Measurements from ENCODE around the gene FAM240B. TPM values are rescaled to one million over a fixed set of nuclear protein-coding genes. Genes with fewer than 3 reads are reported as not detected.

Gene FAM240B
- total RNA-seq, 1 donor = not detected

DNA sequence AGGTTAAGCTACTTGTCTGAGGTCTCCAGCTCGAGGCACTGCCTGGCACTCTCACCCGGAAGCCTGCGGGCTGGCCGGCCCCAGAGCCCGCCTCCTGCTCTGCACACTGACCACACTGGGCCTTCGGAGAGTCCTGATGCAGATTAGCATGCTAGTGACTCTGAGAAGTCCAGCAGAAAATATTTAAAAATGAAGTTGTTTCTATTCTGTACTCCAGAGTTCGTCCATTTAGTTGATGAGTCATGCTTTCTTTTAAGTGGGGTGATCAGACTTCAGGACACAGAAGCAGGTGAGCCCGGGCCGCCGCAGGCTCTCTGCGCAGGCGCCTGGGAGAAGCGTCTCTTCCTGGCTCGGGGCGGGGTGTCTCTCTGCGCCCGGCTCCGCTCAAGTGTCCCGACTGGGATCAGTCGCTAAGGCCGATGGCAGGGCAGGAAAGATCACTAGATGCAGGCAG is 32.5 kb downstream of the FAM240B start:
- Histone ChIP-seq H3K27me3 (ENCODE audit: insufficient read depth, low read length) (no peaks in the 10 kb centered on the region), H3K4me3 (ENCODE audit: low read length) (no peak overlapping the region), H3K4me1 (ENCODE audit: insufficient read depth, low read length) (no peaks in the 10 kb centered on the region), H3K9me3 (ENCODE audit: low read depth, low read length) (no peaks in the 10 kb centered on the region)

- Histone ChIP-seq H3K4me3 (ENCODE audit: low read length) (no peak overlapping the region), H3K4me1 (ENCODE audit: insufficient read depth, low read length) (no peaks in the 10 kb centered on the region), H3K27me3 (ENCODE audit: insufficient read depth, low read length) (no peaks in the 10 kb centered on the region), H3K9me3 (ENCODE audit: low read depth, low read length) (no peaks in the 10 kb centered on the region)
Observed at GRCh38 chr9:38686933-38687332, 33.0 kb downstream of the FAM240B start.

DNA sequence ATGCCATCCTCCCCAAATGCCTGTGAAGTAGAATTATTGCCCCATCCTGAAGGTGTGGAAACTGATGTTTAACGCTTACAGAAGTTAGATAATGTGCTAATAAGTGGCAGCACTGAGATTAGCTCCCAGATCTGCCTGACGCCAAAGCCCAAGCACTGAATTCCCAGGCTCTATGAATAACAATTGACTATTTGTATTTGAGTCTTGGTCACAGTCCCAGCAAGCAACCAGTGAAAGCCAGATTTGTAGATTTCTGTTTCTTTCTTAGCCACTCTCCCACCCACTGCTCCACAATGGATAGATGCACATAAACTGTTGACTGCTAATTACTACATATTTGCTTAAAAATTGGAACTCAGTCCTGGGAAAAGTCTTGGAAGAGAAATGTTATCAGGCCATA is 34.4 kb downstream of the FAM240B start:
- Histone ChIP-seq H3K4me1 (ENCODE audit: insufficient read depth, low read length) (no peaks in the 10 kb centered on the region), H3K9me3 (ENCODE audit: low read depth, low read length) (no peaks in the 10 kb centered on the region), H3K4me3 (ENCODE audit: low read length) (no peak overlapping the region), H3K27me3 (ENCODE audit: insufficient read depth, low read length) (no peaks in the 10 kb centered on the region)

DNA sequence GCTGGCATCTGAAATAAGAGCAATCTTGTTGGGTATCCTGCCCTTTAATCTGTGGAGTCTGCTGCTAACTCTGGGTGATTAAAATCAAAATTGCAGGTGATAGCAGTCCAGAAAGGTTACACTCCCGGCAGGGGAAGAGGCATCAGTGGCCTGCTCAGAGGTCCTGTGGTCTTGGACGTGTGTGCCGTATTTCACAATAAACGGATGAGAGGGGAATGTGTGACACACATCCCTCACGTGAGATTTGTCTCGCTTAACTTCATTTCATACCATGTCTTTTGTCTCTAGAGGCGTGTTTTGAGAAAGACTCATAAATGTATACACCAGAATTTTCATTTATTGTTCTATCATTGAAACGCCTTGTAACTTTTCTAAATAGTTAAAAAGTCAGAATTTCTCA is 36.6 kb downstream of the FAM240B start:
- no peaks in the 10 kb centered on the region for H3K27me3 ChIP-seq (ENCODE audit: insufficient read depth, low read length)
- no peaks in the 10 kb centered on the region for H3K4me1 ChIP-seq (ENCODE audit: insufficient read depth, low read length)
- no peak overlapping the region for H3K4me3 ChIP-seq (ENCODE audit: low read length)
- no peaks in the 10 kb centered on the region for H3K9me3 ChIP-seq (ENCODE audit: low read depth, low read length)

- no peaks in the 10 kb centered on the region for H3K4me1 ChIP-seq (ENCODE audit: insufficient read depth, low read length)
- H3K9me3 ChIP-seq (ENCODE audit: low read depth, low read length) = no peaks in the 10 kb centered on the region
- H3K27me3 ChIP-seq (ENCODE audit: insufficient read depth, low read length) = no peaks in the 10 kb centered on the region
- no peak overlapping the region for H3K4me3 ChIP-seq (ENCODE audit: low read length)
Observed at GRCh38 chr9:38682713-38683112, 37.2 kb downstream of the FAM240B start.

- Histone ChIP-seq H3K9me3 (ENCODE audit: low read depth, low read length) (no peaks in the 10 kb centered on the region), H3K4me1 (ENCODE audit: insufficient read depth, low read length) (no peaks in the 10 kb centered on the region), H3K27me3 (ENCODE audit: insufficient read depth, low read length) (no peaks in the 10 kb centered on the region), H3K4me3 (ENCODE audit: low read length) (no peak overlapping the region)
Observed at GRCh38 chr9:38681747-38682227, 38.1 kb downstream of the FAM240B start.

- no peaks in the 10 kb centered on the region for H3K27me3 ChIP-seq (ENCODE audit: insufficient read depth, low read length)
Observed at GRCh38 chr9:38680837-38681445, 39.0 kb downstream of the FAM240B start.

GRCh38 chr9:38677660-38678303 is 42.2 kb downstream of the FAM240B start:
- H3K27me3 ChIP-seq (ENCODE audit: insufficient read depth, low read length) = no peaks in the 10 kb centered on the region

More at GRCh38 chr9:38680837-38681445, 39.0 kb downstream of the FAM240B start:
- Histone ChIP-seq H3K4me1 (ENCODE audit: insufficient read depth, low read length) (no peaks in the 10 kb centered on the region), H3K9me3 (ENCODE audit: low read depth, low read length) (no peaks in the 10 kb centered on the region), H3K4me3 (ENCODE audit: low read length) (no peak overlapping the region)

GRCh38 chr9:38675831-38676230 is 44.1 kb downstream of the FAM240B start:
- no peaks in the 10 kb centered on the region for H3K27me3 ChIP-seq (ENCODE audit: insufficient read depth, low read length)
- H3K4me1 ChIP-seq (ENCODE audit: insufficient read depth, low read length) = peaks cover 4% of the 10 kb centered on the region
- no peak overlapping the region for H3K4me3 ChIP-seq (ENCODE audit: low read length)
- no peaks in the 10 kb centered on the region for H3K9me3 ChIP-seq (ENCODE audit: low read depth, low read length)

More at GRCh38 chr9:38677660-38678303, 42.2 kb downstream of the FAM240B start:
- H3K9me3 ChIP-seq (ENCODE audit: low read depth, low read length) = no peaks in the 10 kb centered on the region
- H3K4me1 ChIP-seq (ENCODE audit: insufficient read depth, low read length) = no peaks in the 10 kb centered on the region
- no peak overlapping the region for H3K4me3 ChIP-seq (ENCODE audit: low read length)

GRCh38 chr9:38675211-38675610 is 44.7 kb downstream of the FAM240B start:
- no peak overlapping the region for H3K4me3 ChIP-seq (ENCODE audit: low read length)
- no peaks in the 10 kb centered on the region for H3K9me3 ChIP-seq (ENCODE audit: low read depth, low read length)
- H3K27me3 ChIP-seq (ENCODE audit: insufficient read depth, low read length) = no peaks in the 10 kb centered on the region
- H3K4me1 ChIP-seq (ENCODE audit: insufficient read depth, low read length) = peaks cover 4% of the 10 kb centered on the region

DNA sequence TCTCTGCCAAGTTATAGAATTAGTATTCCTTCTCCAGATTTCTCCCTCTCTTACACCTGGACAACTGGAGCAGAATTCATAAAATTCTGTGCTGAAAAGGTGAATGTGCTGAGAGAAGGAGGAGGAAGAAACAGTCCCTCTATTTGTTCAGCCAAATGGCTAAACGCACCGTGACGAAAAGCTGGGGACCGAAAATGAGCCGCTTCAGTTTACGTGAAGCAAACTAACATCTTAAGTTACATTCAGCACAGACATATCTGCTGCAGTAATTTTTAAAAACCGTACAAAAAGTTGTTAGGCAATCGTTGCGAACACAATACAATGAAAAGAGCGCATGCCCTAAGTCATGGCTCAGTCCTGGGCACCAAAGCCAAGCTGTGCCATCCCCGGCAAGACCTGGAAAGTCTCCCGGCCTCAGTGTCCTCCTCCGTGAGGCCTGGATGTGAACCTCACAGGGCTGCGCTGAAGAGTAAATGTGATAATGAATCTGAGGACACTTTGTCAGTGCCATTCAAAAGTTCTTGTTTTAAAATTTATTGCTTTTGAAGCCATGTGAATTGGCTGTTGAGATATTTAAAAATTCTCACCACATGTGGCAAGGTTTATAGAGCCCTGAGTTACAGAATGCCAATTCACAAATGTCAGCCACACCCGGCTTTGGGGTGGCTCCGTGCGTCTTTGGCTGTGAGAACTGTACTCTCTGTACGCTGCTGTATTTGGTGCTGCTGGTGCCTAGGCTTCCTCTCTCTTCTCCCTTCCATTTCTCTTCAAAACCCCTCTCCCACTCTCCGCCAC is 46.3 kb downstream of the FAM240B start:
- Histone ChIP-seq H3K27me3 (ENCODE audit: insufficient read depth, low read length) (no peaks in the 10 kb centered on the region), H3K4me1 (ENCODE audit: insufficient read depth, low read length) (peaks cover 4% of the 10 kb centered on the region), H3K9me3 (ENCODE audit: low read depth, low read length) (no peaks in the 10 kb centered on the region), H3K4me3 (ENCODE audit: low read length) (no peak overlapping the region)

- Histone ChIP-seq H3K27me3 (ENCODE audit: insufficient read depth, low read length) (no peaks in the 10 kb centered on the region), H3K4me3 (ENCODE audit: low read length) (no peak overlapping the region), H3K9me3 (ENCODE audit: low read depth, low read length) (no peaks in the 10 kb centered on the region), H3K4me1 (ENCODE audit: insufficient read depth, low read length) (peaks cover 4% of the 10 kb centered on the region)
Observed at GRCh38 chr9:38671748-38672147, 48.2 kb downstream of the FAM240B start.

DNA sequence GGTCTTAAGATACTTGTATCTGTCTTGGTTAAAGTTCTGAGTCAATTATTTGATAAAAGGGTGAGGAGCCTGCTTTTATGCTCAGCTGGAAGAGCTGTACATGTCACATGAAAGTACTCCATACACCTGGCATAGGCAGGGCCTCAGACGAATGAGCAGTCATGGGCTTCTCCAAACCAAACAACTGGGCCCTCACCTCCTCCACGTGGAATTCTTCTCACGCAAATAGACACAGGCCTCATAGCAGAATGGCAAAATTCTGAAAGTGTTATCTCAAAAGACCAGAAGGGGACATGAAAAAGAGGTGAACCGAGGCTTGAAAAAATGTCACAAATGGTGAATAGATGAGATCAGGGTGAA is 48.6 kb downstream of the FAM240B start:
- Histone ChIP-seq H3K27me3 (ENCODE audit: insufficient read depth, low read length) (no peaks in the 10 kb centered on the region), H3K4me1 (ENCODE audit: insufficient read depth, low read length) (peaks cover 4% of the 10 kb centered on the region), H3K9me3 (ENCODE audit: low read depth, low read length) (no peaks in the 10 kb centered on the region), H3K4me3 (ENCODE audit: low read length) (no peak overlapping the region)

DNA sequence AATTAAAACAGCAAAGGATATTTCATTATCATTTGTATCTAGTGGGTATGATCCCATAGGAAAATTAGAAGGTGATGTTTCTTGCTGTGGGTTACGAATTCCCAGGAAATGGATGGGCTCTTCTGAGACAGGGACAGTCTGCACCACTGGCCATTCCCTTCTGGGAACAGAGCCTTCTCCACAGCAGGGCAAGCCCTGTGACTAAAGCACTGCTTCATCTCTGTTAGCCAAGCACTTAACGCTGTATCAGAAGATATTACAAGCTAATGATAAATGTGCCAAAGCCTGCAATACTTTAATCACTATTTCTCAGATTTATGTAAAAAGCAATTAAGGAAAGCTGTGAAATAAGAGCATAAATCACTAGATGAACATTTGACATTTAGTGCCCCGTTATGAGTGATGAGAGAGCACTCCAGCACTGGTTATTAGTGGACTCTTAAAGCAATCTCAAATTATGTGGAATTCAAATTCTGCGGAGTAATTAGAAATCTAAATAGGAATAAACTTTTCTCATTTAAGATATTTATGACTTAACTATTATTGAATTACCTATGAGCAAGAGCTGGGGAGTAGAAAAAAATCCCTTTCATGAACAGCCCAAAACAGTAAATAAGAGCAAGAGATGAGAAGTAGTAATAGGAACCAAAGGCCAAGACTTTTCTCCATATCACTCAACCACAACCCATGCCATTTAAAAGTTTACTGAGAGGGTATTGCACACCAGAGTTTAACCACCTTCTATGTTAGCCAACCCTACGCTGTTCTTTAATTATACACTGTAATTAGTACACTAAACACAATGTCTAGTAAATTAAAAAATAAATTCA is 49.2 kb downstream of the FAM240B start:
- Histone ChIP-seq H3K4me1 (ENCODE audit: insufficient read depth, low read length) (peaks cover 4% of the 10 kb centered on the region), H3K9me3 (ENCODE audit: low read depth, low read length) (no peaks in the 10 kb centered on the region), H3K27me3 (ENCODE audit: insufficient read depth, low read length) (no peaks in the 10 kb centered on the region), H3K4me3 (ENCODE audit: low read length) (no peak overlapping the region)
